Fibroblast of pulmonary artery (primary cell): ENCODE data around the gene ARMCX4.
"Not testable (repeated sequence)": the region's sequence is repeated elsewhere in the genome, so short reads cannot be mapped to it uniquely, and the experiment has no call there.

Experiments
- DNase-seq: peaks from one replicate; pipeline ENCODE4 v3.0.0-alpha.2; 2010; ENCODE audit warnings: low read depth
- H3K4me3 ChIP-seq: replicated peaks from 2 replicates; pipeline ENCODE4 v1.5.1; 2011; ENCODE audit warnings: low read depth, mild to moderate bottlenecking, control low read depth, low read length, moderate library complexity
- TF ChIP-seq, protein P1 (sequence below): IDR thresholded peaks from 2 replicates; pipeline ENCODE4 v1.5.1; 2011; ENCODE audit warnings: mild to moderate bottlenecking, control low read depth, low read length, inconsistent platforms; ENCODE audit errors: missing control alignments

Gene ARMCX4

DNA sequence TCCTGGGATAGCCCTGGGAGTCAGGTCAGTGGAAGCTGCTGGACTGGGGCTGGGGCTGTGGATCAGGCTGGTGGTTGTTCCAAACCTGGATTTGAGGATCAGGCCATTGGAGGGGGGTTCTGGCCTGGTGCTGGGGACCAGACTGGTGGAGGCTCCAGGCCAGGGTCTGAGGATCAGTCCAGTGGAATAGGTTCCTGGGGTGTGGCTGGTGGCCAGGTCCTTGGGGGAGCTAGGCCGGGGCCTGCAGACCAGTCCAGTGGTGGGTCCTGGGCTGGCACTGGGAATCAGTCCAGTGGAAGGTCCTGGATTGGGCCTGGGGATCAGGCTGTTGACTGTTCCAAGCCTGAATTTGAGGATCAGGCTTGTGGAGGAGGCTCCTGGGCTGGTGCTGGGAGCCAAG is 8.0 kb downstream of the ARMCX4 start:
- no peak for DNase-seq
- no peak overlapping the region for H3K4me3 ChIP-seq
- TF ChIP-seq, protein P1, sequence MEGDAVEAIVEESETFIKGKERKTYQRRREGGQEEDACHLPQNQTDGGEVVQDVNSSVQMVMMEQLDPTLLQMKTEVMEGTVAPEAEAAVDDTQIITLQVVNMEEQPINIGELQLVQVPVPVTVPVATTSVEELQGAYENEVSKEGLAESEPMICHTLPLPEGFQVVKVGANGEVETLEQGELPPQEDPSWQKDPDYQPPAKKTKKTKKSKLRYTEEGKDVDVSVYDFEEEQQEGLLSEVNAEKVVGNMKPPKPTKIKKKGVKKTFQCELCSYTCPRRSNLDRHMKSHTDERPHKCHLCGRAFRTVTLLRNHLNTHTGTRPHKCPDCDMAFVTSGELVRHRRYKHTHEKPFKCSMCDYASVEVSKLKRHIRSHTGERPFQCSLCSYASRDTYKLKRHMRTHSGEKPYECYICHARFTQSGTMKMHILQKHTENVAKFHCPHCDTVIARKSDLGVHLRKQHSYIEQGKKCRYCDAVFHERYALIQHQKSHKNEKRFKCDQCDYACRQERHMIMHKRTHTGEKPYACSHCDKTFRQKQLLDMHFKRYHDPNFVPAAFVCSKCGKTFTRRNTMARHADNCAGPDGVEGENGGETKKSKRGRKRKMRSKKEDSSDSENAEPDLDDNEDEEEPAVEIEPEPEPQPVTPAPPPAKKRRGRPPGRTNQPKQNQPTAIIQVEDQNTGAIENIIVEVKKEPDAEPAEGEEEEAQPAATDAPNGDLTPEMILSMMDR, result no peak

DNA sequence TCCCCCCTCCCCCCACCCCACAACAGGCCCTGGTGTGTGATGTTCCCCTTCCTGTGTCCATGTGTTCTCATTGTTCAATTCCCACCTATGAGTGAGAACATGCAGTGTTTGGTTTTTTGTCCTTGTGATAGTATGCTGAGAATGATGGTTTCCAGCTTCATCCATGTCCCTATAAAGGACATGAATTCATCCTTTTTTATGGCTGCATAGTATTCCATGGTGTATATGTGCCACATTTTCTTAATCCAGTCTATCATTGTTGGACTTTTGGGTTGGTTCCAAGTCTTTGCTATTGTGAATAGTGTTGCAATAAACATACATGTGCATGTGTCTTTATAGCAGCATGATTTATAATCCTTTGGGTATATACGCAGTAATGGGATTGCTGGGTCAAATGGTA is 17.7 kb downstream of the ARMCX4 start:
- not testable (repeated sequence) for H3K4me3 ChIP-seq, DNase-seq

DNA sequence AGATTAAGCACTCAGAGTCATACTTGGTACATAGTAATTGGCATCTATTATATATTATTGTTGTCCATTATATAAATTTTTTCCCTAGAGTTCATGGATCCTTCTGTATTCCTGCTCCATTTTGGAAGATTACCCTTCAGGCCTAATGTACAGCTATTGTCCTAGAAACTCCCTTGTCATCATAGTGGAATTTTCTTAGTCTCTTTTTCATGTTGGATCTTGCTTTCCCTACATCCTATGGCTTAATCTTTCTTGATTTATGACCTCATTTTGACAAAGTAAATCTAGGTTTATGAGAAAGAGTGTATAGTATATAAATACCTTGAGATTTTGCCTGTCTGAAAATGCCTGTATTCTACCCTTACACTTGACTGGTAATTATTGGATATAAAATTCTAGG is 22.1 kb downstream of the ARMCX4 start:
- H3K4me3 ChIP-seq, result no peak overlapping the region
- no peak for DNase-seq
- TF ChIP-seq, protein P1, result no peak

DNA sequence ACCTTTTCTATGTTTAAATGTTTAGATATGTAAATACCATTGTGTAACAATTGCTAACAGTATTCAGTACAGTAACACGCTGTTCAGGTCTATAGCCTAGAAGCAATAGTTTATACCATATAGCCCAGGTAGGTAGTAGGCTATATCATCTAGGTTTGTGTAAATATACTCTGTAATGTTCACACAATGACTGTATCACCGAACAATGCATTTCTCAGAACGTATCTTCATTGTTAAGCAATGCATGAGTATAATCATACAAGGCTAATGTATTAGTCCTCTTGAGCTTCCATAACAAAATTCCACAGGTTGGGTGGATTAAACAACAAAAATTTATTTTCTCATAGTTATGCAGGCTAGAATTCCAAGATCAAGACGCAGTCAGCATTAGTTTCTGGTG is 22.7 kb downstream of the ARMCX4 start:
- no peak overlapping the region for H3K4me3 ChIP-seq
- no peak for DNase-seq
- TF ChIP-seq, protein P1, result no peak

DNA sequence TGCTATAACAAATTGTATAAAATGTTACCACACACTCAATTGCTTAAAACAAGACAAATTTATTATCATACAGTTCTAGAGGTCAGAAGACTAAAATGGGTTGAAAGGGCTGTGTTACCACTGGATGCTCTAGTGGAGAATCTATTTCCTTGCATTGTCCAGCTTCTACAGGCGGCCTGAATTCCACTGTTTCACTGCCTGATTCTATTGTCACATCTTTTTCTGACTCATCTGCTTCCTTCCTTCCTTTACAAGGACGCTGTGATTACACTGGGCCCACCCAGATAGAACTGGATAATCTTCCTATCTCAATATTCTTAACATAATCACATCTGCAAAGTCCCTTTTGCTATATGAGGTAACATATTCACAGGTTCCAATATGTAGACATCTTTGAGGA is 45.7 kb downstream of the ARMCX4 start:
- DNase-seq, result peak; percentile 34
- H3K4me3 ChIP-seq, result no peak overlapping the region
- TF ChIP-seq, protein P1, result no peak
